Measurements from ENCODE around the gene MUCL3.
"Not testable (repeated sequence)": the region's sequence is repeated elsewhere in the genome, so short reads cannot be mapped to it uniquely, and the experiment has no call there.

The MUCL3 gene

GRCh38 chr6:30966154-30966553 is 25.4 kb downstream of the MUCL3 start:
- no peak for TF ChIP-seq TCF4 (CRISPR knock-in tag; IDR thresholded peaks at IDR 0.05; ENCODE audit: borderline replicate concordance)
- no peak for TF ChIP-seq CSRNP3 (CRISPR knock-in tag; IDR thresholded peaks at IDR 0.05)
- no peak for TF ChIP-seq ZFP3 (CRISPR knock-in tag; IDR thresholded peaks at IDR 0.05)
- ATAC-seq = no peak

- ATAC-seq = not testable (repeated sequence)
These were observed 28.4 kb downstream of the MUCL3 start for GRCh38 chr6:30969171-30969570.

- TF ChIP-seq CSDC2 (CRISPR knock-in tag; IDR thresholded peaks at IDR 0.05) (no peak), PPARA (CRISPR knock-in tag; IDR thresholded peaks at IDR 0.05; ENCODE audit: borderline replicate concordance) (no peak), POU6F1 (CRISPR knock-in tag; IDR thresholded peaks at IDR 0.05; ENCODE audit: borderline replicate concordance, low read depth) (no peak), RARB (CRISPR knock-in tag; IDR thresholded peaks at IDR 0.05) (no peak)
- ATAC-seq = no peak
These were observed 30.2 kb downstream of the MUCL3 start for GRCh38 chr6:30970946-30971345.

- no peak for ATAC-seq
These were observed 32.0 kb downstream of the MUCL3 start for GRCh38 chr6:30972816-30973215.

GRCh38 chr6:30974490-30975252 is 33.9 kb downstream of the MUCL3 start:
- TF ChIP-seq TSHZ2 (CRISPR knock-in tag; IDR thresholded peaks at IDR 0.05) = no peak
- TF ChIP-seq SNAI2 (CRISPR knock-in tag; IDR thresholded peaks at IDR 0.05) = no peak
- TF ChIP-seq PPARA (CRISPR knock-in tag; IDR thresholded peaks at IDR 0.05; ENCODE audit: borderline replicate concordance) = no peak
- TF ChIP-seq TOX (CRISPR knock-in tag; IDR thresholded peaks at IDR 0.05; ENCODE audit: borderline replicate concordance) = no peak
- TF ChIP-seq ESRRG (CRISPR knock-in tag; IDR thresholded peaks at IDR 0.05) = no peak
- TF ChIP-seq CREB5 (CRISPR knock-in tag; IDR thresholded peaks at IDR 0.05; ENCODE audit: low read depth) = no peak
- TF ChIP-seq ZFP3 (CRISPR knock-in tag; IDR thresholded peaks at IDR 0.05) = no peak
- no peak for TF ChIP-seq ZC3H10 (CRISPR knock-in tag; IDR thresholded peaks at IDR 0.05)
- TF ChIP-seq GLIS3 (CRISPR knock-in tag; IDR thresholded peaks at IDR 0.05) = no peak
- no peak for TF ChIP-seq ZNF565 (CRISPR knock-in tag; conservative IDR thresholded peaks at IDR 0.05; ENCODE audit: low read depth)
- TF ChIP-seq ZFP30 (CRISPR knock-in tag; IDR thresholded peaks at IDR 0.05) = no peak
- TF ChIP-seq TCF4 (CRISPR knock-in tag; IDR thresholded peaks at IDR 0.05; ENCODE audit: borderline replicate concordance) = no peak
- TF ChIP-seq OSR1 (CRISPR knock-in tag; IDR thresholded peaks at IDR 0.05) = no peak
- no peak for TF ChIP-seq ZNF70 (CRISPR knock-in tag; IDR thresholded peaks at IDR 0.05)
- TF ChIP-seq CSDC2 (CRISPR knock-in tag; IDR thresholded peaks at IDR 0.05) = no peak
- TF ChIP-seq CSRNP3 (CRISPR knock-in tag; IDR thresholded peaks at IDR 0.05) = no peak
- TF ChIP-seq POU6F1 (CRISPR knock-in tag; IDR thresholded peaks at IDR 0.05; ENCODE audit: borderline replicate concordance, low read depth) = no peak
- no peak for TF ChIP-seq RARB (CRISPR knock-in tag; IDR thresholded peaks at IDR 0.05)
- ATAC-seq = no peak

More at GRCh38 chr6:30972816-30973215, 32.0 kb downstream of the MUCL3 start:
- TF ChIP-seq RARB (CRISPR knock-in tag; IDR thresholded peaks at IDR 0.05) (no peak), ZNF565 (CRISPR knock-in tag; conservative IDR thresholded peaks at IDR 0.05; ENCODE audit: low read depth) (no peak), CSDC2 (CRISPR knock-in tag; IDR thresholded peaks at IDR 0.05) (no peak), ARNTL (CRISPR knock-in tag; IDR thresholded peaks at IDR 0.05; ENCODE audit: borderline replicate concordance, low read depth) (no peak), ESRRG (CRISPR knock-in tag; IDR thresholded peaks at IDR 0.05) (no peak), ISL1 (CRISPR knock-in tag; IDR thresholded peaks at IDR 0.05) (no peak), PPARA (CRISPR knock-in tag; IDR thresholded peaks at IDR 0.05; ENCODE audit: borderline replicate concordance) (no peak), TCF4 (CRISPR knock-in tag; IDR thresholded peaks at IDR 0.05; ENCODE audit: borderline replicate concordance) (no peak)

Data from SK-N-SH treated with all-trans-retinoic acid at 6 μM for 48 hours (cell line).